MCF 10A (cell line): ENCODE measurements around the gene ZBTB34. TPM values are rescaled to one million over a fixed set of nuclear protein-coding genes. Genes with fewer than 3 reads are reported as not detected.
A peak's percentile ranks its signal among the peaks of the same experiment; 100 is the strongest.

ENCODE experiments used
- BruUV-seq: library from RNA; stranded (reverse); fragments of 400-500 nt; replicated peaks from 2 replicates; lab custom pipeline; 2021; lab: Mats Ljungman, UMichigan
- CTCF ChIA-PET: fragments of 300-600 bp; sonication (Branson Sonifier 250); formaldehyde crosslinking; extraction: SDS; loops from one replicate; lab custom pipeline; 2021; ENCODE audit warnings: antibody characterized with exemption, inconsistent platforms; lab: Yijun Ruan, JAX
- POLR2A ChIA-PET: fragments of 300-600, 350-650 bp; sonication (Branson Sonifier 250); formaldehyde crosslinking; extraction: SDS; loops from one replicate; lab custom pipeline; 2020; ENCODE audit warnings: antibody characterized with exemption, inconsistent platforms; lab: Yijun Ruan, JAX
- DNase-seq: peaks from one replicate; pipeline ENCODE4 v3.0.0-alpha.2; 2018; ENCODE audit not compliant: unreplicated experiment
- H3K27ac Mint-ChIP-seq: one replicate; pipeline ENCODE4 v1.8.0; 2022; ENCODE audit warnings: mild to moderate bottlenecking, low read depth, mixed read lengths; ENCODE audit not compliant: unreplicated experiment
- H3K27me3 Mint-ChIP-seq: one replicate; pipeline ENCODE4 v1.8.0; 2022; ENCODE audit warnings: mixed read lengths; ENCODE audit not compliant: insufficient read depth, unreplicated experiment
- H3K36me3 Mint-ChIP-seq: one replicate; pipeline ENCODE4 v1.8.0; 2022; ENCODE audit warnings: mild to moderate bottlenecking, moderate library complexity, mixed read lengths; ENCODE audit not compliant: insufficient read depth, unreplicated experiment
- H3K4me1 Mint-ChIP-seq: one replicate; pipeline ENCODE4 v1.8.0; 2022; ENCODE audit warnings: mixed read lengths; ENCODE audit not compliant: insufficient read depth, unreplicated experiment
- H3K4me3 Mint-ChIP-seq: one replicate; pipeline ENCODE4 v1.8.0; 2022; ENCODE audit warnings: mild to moderate bottlenecking, moderate library complexity, mixed read lengths; ENCODE audit not compliant: unreplicated experiment
- H3K9me3 Mint-ChIP-seq: one replicate; pipeline ENCODE4 v1.8.0; 2022; ENCODE audit warnings: mixed read lengths; ENCODE audit not compliant: unreplicated experiment
- intact Hi-C: fragments of 100-400 bp; cut with micrococcal nuclease; formaldehyde crosslinking; loops from 2 replicates; pipeline ENCODE4 v1.14.1; 2022
- total RNA-seq: library from RNA; stranded (reverse); gene quantifications from 2 replicates; pipeline ENCODE4 v1.2.3, GENCODE V29; 2022
- TF ChIP-seq, protein P1 (sequence below): fragments of 200-600 bp; IDR thresholded peaks from one replicate; pipeline ENCODE4 v1.8.0; 2022; ENCODE audit warnings: antibody characterized with exemption, mild to moderate bottlenecking; ENCODE audit not compliant: unreplicated experiment

The ZBTB34 gene
- total RNA-seq, 1 experiment from 2014 or later, result 4.6 TPM

DNA sequence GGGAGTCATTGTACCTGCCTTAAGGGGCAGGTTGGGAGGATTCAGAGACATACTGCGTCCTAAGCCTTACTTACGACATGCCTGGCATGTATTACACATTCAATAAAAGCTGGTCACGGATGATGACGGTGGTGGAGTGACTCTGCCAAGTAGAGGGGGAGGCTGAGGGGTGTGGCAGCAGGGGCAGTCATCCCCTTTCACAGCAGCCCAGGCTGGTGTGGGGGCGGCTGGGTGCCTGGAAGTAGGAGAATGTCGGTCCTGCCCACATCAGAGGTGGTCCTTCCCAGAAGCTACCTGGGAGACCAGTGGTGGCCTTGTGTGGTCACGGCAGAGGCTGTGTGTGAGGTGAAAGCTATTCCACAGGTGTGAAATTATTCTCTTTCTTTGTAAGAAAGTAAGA is 8.9 kb downstream of the ZBTB34 start:
- H3K9me3 Mint-ChIP-seq, result no peaks in the 10 kb centered on the region
- TF ChIP-seq, protein P1, sequence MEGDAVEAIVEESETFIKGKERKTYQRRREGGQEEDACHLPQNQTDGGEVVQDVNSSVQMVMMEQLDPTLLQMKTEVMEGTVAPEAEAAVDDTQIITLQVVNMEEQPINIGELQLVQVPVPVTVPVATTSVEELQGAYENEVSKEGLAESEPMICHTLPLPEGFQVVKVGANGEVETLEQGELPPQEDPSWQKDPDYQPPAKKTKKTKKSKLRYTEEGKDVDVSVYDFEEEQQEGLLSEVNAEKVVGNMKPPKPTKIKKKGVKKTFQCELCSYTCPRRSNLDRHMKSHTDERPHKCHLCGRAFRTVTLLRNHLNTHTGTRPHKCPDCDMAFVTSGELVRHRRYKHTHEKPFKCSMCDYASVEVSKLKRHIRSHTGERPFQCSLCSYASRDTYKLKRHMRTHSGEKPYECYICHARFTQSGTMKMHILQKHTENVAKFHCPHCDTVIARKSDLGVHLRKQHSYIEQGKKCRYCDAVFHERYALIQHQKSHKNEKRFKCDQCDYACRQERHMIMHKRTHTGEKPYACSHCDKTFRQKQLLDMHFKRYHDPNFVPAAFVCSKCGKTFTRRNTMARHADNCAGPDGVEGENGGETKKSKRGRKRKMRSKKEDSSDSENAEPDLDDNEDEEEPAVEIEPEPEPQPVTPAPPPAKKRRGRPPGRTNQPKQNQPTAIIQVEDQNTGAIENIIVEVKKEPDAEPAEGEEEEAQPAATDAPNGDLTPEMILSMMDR, result no peak
- no peak overlapping the region for H3K4me3 Mint-ChIP-seq
- DNase-seq, result peak; percentile 54
- CTCF ChIA-PET, result interaction anchor here (1.5 kb wide), 1 partner anchor 10 kb away, joined by 7 read pairs; no protein-coding TSS in a partner anchor
- no peak overlapping the region for H3K27ac Mint-ChIP-seq
- no peaks in the 10 kb centered on the region for H3K27me3 Mint-ChIP-seq
- no TSS peak for BruUV-seq
- POLR2A ChIA-PET, result interaction anchor here (1.1 to 2.4 kb wide), 3 partner anchors 11 to 60 kb away, joined by 3 to 11 read pairs (median 3); no protein-coding TSS in a partner anchor
- H3K36me3 Mint-ChIP-seq, result peaks cover 32% of the 10 kb centered on the region
- intact Hi-C loops, result no loop called here
- H3K4me1 Mint-ChIP-seq, result peaks cover 6% of the 10 kb centered on the region

DNA sequence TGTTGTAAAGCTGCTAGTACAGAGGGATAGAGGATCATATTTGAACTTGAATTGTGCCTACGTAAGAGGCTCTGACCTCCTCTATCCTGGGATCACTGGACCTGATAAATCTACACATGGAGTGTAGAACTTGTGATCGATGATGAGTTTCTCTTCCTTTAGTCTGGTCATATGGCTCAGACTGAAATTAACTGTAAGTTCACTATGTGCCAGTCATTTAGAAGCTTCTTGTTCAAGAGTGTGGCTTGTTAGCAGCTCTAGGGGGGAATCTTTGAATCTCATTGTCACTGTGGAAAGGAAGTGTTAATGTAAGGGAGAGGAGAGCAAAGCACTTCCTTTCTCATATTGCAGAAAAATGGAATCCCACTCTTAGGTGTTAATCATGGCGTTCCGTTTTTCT is 12.1 kb downstream of the ZBTB34 start:
- no TSS peak for BruUV-seq
- H3K4me3 Mint-ChIP-seq, result no peak overlapping the region
- peaks cover 11% of the 10 kb centered on the region for H3K36me3 Mint-ChIP-seq
- no peak for DNase-seq
- ChIA-PET POLR2A (no interaction called here), CTCF (interaction anchor here (0.6 to 2.0 kb wide), 2 partner anchors 14 to 143 kb away, joined by 3 to 5 read pairs; no protein-coding TSS in a partner anchor)
- intact Hi-C loops, result no loop called here
- H3K9me3 Mint-ChIP-seq, result no peaks in the 10 kb centered on the region
- TF ChIP-seq, protein P1, result no peak
- H3K4me1 Mint-ChIP-seq, result peaks cover 6% of the 10 kb centered on the region
- no peaks in the 10 kb centered on the region for H3K27me3 Mint-ChIP-seq
- peak overlapping the region; percentile 16 for H3K27ac Mint-ChIP-seq

DNA sequence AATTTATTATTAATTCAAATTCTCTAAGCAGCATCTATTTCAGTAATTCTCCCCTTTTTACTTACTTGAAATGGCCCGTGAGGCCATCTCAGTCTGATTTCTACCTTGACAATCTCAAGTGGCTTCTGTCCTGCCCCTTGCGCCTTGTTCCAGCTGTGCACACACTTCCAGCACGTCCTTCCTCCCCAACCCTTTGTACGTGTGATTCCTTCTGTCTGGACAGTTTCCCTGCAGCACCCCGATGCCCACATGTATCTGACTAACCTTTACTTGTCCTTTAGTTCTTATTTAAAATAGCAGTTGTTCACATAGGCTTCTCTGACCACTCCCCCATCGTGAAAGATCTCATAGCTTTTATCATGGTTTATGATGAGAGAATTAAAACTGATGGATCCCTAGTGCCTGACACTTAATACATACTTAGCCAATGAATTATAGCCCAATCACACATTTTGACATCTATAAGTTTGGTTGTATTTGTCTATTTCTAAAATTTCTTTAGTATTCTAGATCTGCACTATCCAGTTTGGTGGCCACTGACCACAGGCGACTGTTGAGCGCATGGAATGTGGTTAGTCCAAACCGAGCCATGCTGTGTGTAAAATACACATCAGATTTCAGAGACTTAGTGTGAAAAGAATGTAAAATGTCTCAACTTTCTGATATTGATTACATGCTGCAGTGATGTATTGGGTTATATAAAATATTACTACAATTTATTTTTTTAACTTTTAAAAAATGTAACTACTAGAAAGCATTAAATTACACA is 14.3 kb downstream of the ZBTB34 start:
- H3K36me3 Mint-ChIP-seq, result peaks cover 10% of the 10 kb centered on the region
- ChIA-PET POLR2A (no interaction called here), CTCF (no interaction called here)
- H3K27ac Mint-ChIP-seq, result no peak overlapping the region
- no peaks in the 10 kb centered on the region for H3K9me3 Mint-ChIP-seq
- H3K27me3 Mint-ChIP-seq, result no peaks in the 10 kb centered on the region
- H3K4me1 Mint-ChIP-seq, result peaks cover 6% of the 10 kb centered on the region
- no peak overlapping the region for H3K4me3 Mint-ChIP-seq
- TF ChIP-seq, protein P1, result no peak
- intact Hi-C loops, result no loop called here
- no peak for DNase-seq
- BruUV-seq, result no TSS peak

DNA sequence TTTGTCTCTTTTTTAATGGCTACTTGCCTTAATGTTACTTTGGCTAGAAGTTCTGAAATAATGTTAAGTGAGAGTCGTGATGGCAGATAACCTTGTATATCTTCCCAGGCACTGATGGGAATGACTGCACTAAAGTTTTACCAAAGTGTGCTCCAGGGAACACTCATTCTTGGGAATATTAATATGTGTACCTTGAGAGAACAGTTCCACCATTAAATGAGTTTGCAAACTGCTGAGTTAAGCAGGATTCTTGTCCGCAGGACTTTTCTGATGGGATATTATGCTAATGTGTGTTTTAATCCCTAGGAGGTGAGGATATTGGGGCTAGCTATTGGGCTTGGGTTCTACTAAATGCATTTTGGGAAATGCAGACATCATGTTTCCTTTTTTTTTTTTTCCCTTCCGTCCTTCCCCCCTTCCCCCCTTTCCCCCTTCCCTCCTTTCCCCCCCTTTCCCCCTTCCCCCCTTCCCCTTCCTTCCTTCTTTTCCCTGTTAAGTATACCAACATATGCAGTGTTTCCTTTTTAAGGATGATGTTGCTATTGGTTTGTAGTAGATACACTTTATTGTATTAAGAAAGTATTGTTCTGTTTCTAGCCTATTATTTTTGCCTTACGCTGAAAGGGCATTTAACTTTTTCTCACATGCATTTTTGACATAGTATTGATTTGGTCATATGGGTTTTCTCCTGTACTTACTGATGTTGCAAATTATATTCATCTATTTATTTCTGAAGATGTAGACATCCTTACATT is 15.5 kb downstream of the ZBTB34 start:
- ChIA-PET CTCF (no interaction called here), POLR2A (no interaction called here)
- Mint-ChIP-seq H3K4me1 (peaks cover 6% of the 10 kb centered on the region), H3K4me3 (no peak overlapping the region), H3K27ac (no peak overlapping the region), H3K27me3 (no peaks in the 10 kb centered on the region), H3K9me3 (no peaks in the 10 kb centered on the region), H3K36me3 (peaks cover 19% of the 10 kb centered on the region)
- DNase-seq, result no peak
- TF ChIP-seq, protein P1, result no peak
- no TSS peak for BruUV-seq
- intact Hi-C loops, result no loop called here
